ENCODE measurements around the gene SET. TPM values are rescaled to one million over a fixed set of nuclear protein-coding genes. Genes with fewer than 3 reads are reported as not detected.
"Not testable (repeated sequence)": the region's sequence is repeated elsewhere in the genome, so short reads cannot be mapped to it uniquely, and the experiment has no call there.

SET gene
- total RNA-seq = 336 TPM

GRCh38 chr9:128688501-128689292 lies at the start of gene SET:
TSS of gene SET (plus strand) at chr9:128689222. CDS start at chr9:128689583, 361 bp downstream.
- H3K27ac ChIP-seq (ENCODE audit: low read depth, low read length) = peak within 1 kb of the TSS; percentile 83
- peaks cover 9 to 22% (median 20%) of the 10 kb centered on the region in 3 donors for H3K36me3 ChIP-seq (ENCODE audit: control insufficient read depth in 3 of 3, insufficient read depth in 3 of 3, low read length in 3 of 3)
- H3K9ac ChIP-seq (ENCODE audit: low read depth in 1 of 3, low read length in 3 of 3) = peak within 1 kb of the TSS; percentile 82 to 91 (median 84)
- H3K9me3 ChIP-seq (ENCODE audit: control insufficient read depth in 3 of 3, low read length in 3 of 3) = no peaks in the 10 kb centered on the region
- H3K4me3 ChIP-seq (ENCODE audit: low read length in 3 of 3) = peak within 1 kb of the TSS; percentile 75 to 83 (median 78)
- peaks cover 16 to 25% (median 22%) of the 10 kb centered on the region in 3 donors for H3K4me1 ChIP-seq (ENCODE audit: control insufficient read depth in 3 of 3, insufficient read depth in 3 of 3, low read length in 3 of 3)
- H3K27me3 ChIP-seq (ENCODE audit: control insufficient read depth in 3 of 3, insufficient read depth in 3 of 3, low read length in 3 of 3) = peaks cover 0 to 12% (median 5%) of the 10 kb centered on the region in 3 donors

GRCh38 chr9:128640603-128641002 lies 48.4 kb upstream of the SET start:
- Histone ChIP-seq H3K36me3 (ENCODE audit: control insufficient read depth in 3 of 3, insufficient read depth in 3 of 3, low read length in 3 of 3) (peaks cover 0 to 4% (median 3%) of the 10 kb centered on the region in 3 donors), H3K4me1 (ENCODE audit: control insufficient read depth in 3 of 3, insufficient read depth in 3 of 3, low read length in 3 of 3) (peaks cover 4 to 7% (median 6%) of the 10 kb centered on the region in 3 donors), H3K4me3 (ENCODE audit: low read length in 3 of 3) (no peak overlapping the region), H3K9ac (ENCODE audit: low read depth in 1 of 3, low read length in 3 of 3) (no peak overlapping the region), H3K27ac (ENCODE audit: low read depth, low read length) (no peak overlapping the region), H3K27me3 (ENCODE audit: control insufficient read depth in 3 of 3, insufficient read depth in 3 of 3, low read length in 3 of 3) (no peaks in the 10 kb centered on the region), H3K9me3 (ENCODE audit: control insufficient read depth in 3 of 3, low read length in 3 of 3) (no peaks in the 10 kb centered on the region)

- Histone ChIP-seq H3K9me3 (ENCODE audit: control insufficient read depth in 3 of 3, low read length in 3 of 3) (no peaks in the 10 kb centered on the region), H3K36me3 (ENCODE audit: control insufficient read depth in 3 of 3, insufficient read depth in 3 of 3, low read length in 3 of 3) (peaks cover 0 to 4% (median 3%) of the 10 kb centered on the region in 3 donors), H3K4me3 (ENCODE audit: low read length in 3 of 3) (no peak overlapping the region), H3K27me3 (ENCODE audit: control insufficient read depth in 3 of 3, insufficient read depth in 3 of 3, low read length in 3 of 3) (no peaks in the 10 kb centered on the region), H3K9ac (ENCODE audit: low read depth in 1 of 3, low read length in 3 of 3) (no peak overlapping the region), H3K27ac (ENCODE audit: low read depth, low read length) (no peak overlapping the region), H3K4me1 (ENCODE audit: control insufficient read depth in 3 of 3, insufficient read depth in 3 of 3, low read length in 3 of 3) (no peaks in the 10 kb centered on the region)
Observed at GRCh38 chr9:128642675-128643245, 46.3 kb upstream of the SET start.

- H3K27me3 ChIP-seq (ENCODE audit: control insufficient read depth in 3 of 3, insufficient read depth in 3 of 3, low read length in 3 of 3) = no peaks in the 10 kb centered on the region
- H3K4me1 ChIP-seq (ENCODE audit: control insufficient read depth in 3 of 3, insufficient read depth in 3 of 3, low read length in 3 of 3) = no peaks in the 10 kb centered on the region
- no peak overlapping the region for H3K9ac ChIP-seq (ENCODE audit: low read depth in 1 of 3, low read length in 3 of 3)
- no peak overlapping the region for H3K4me3 ChIP-seq (ENCODE audit: low read length in 3 of 3)
- no peaks in the 10 kb centered on the region for H3K9me3 ChIP-seq (ENCODE audit: control insufficient read depth in 3 of 3, low read length in 3 of 3)
- peaks cover 0 to 4% (median 3%) of the 10 kb centered on the region in 3 donors for H3K36me3 ChIP-seq (ENCODE audit: control insufficient read depth in 3 of 3, insufficient read depth in 3 of 3, low read length in 3 of 3)
- no peak overlapping the region for H3K27ac ChIP-seq (ENCODE audit: low read depth, low read length)
Observed at GRCh38 chr9:128643519-128644300, 45.3 kb upstream of the SET start.

GRCh38 chr9:128648206-128648605 lies 40.8 kb upstream of the SET start:
- H3K9ac ChIP-seq (ENCODE audit: low read depth in 1 of 3, low read length in 3 of 3); H3K27ac ChIP-seq (ENCODE audit: low read depth, low read length); H3K4me3 ChIP-seq (ENCODE audit: low read length in 3 of 3); H3K27me3 ChIP-seq (ENCODE audit: control insufficient read depth in 3 of 3, insufficient read depth in 3 of 3, low read length in 3 of 3); H3K4me1 ChIP-seq (ENCODE audit: control insufficient read depth in 3 of 3, insufficient read depth in 3 of 3, low read length in 3 of 3); H3K36me3 ChIP-seq (ENCODE audit: control insufficient read depth in 3 of 3, insufficient read depth in 3 of 3, low read length in 3 of 3); H3K9me3 ChIP-seq (ENCODE audit: control insufficient read depth in 3 of 3, low read length in 3 of 3): not testable (repeated sequence)

- Histone ChIP-seq H3K4me3 (ENCODE audit: low read length in 3 of 3) (no peak overlapping the region), H3K27me3 (ENCODE audit: control insufficient read depth in 3 of 3, insufficient read depth in 3 of 3, low read length in 3 of 3) (no peaks in the 10 kb centered on the region), H3K9ac (ENCODE audit: low read depth in 1 of 3, low read length in 3 of 3) (no peak overlapping the region), H3K36me3 (ENCODE audit: control insufficient read depth in 3 of 3, insufficient read depth in 3 of 3, low read length in 3 of 3) (no peaks in the 10 kb centered on the region), H3K27ac (ENCODE audit: low read depth, low read length) (no peak overlapping the region), H3K4me1 (ENCODE audit: control insufficient read depth in 3 of 3, insufficient read depth in 3 of 3, low read length in 3 of 3) (peaks cover 0 to 4% (median 2%) of the 10 kb centered on the region in 3 donors), H3K9me3 (ENCODE audit: control insufficient read depth in 3 of 3, low read length in 3 of 3) (no peaks in the 10 kb centered on the region)
Observed at GRCh38 chr9:128651798-128652197, 37.2 kb upstream of the SET start.

- Histone ChIP-seq H3K9ac (ENCODE audit: low read depth in 1 of 3, low read length in 3 of 3) (no peak overlapping the region), H3K4me1 (ENCODE audit: control insufficient read depth in 3 of 3, insufficient read depth in 3 of 3, low read length in 3 of 3) (peaks cover 0 to 8% (median 2%) of the 10 kb centered on the region in 3 donors), H3K4me3 (ENCODE audit: low read length in 3 of 3) (no peak overlapping the region), H3K9me3 (ENCODE audit: control insufficient read depth in 3 of 3, low read length in 3 of 3) (no peaks in the 10 kb centered on the region), H3K36me3 (ENCODE audit: control insufficient read depth in 3 of 3, insufficient read depth in 3 of 3, low read length in 3 of 3) (no peaks in the 10 kb centered on the region), H3K27me3 (ENCODE audit: control insufficient read depth in 3 of 3, insufficient read depth in 3 of 3, low read length in 3 of 3) (no peaks in the 10 kb centered on the region), H3K27ac (ENCODE audit: low read depth, low read length) (no peak overlapping the region)
Observed at GRCh38 chr9:128653908-128654307, 35.1 kb upstream of the SET start.

- Histone ChIP-seq H3K4me1 (ENCODE audit: control insufficient read depth in 3 of 3, insufficient read depth in 3 of 3, low read length in 3 of 3) (peaks cover 0 to 8% (median 2%) of the 10 kb centered on the region in 3 donors), H3K9ac (ENCODE audit: low read depth in 1 of 3, low read length in 3 of 3) (no peak overlapping the region), H3K27ac (ENCODE audit: low read depth, low read length) (no peak overlapping the region), H3K4me3 (ENCODE audit: low read length in 3 of 3) (no peak overlapping the region), H3K27me3 (ENCODE audit: control insufficient read depth in 3 of 3, insufficient read depth in 3 of 3, low read length in 3 of 3) (no peaks in the 10 kb centered on the region), H3K9me3 (ENCODE audit: control insufficient read depth in 3 of 3, low read length in 3 of 3) (no peaks in the 10 kb centered on the region), H3K36me3 (ENCODE audit: control insufficient read depth in 3 of 3, insufficient read depth in 3 of 3, low read length in 3 of 3) (no peaks in the 10 kb centered on the region)
Observed at GRCh38 chr9:128654481-128654880, 34.5 kb upstream of the SET start.

GRCh38 chr9:128656416-128657343 lies 32.3 kb upstream of the SET start, which contains the start of gene DYNC2I2:
TSS of gene DYNC2I2 (minus strand) at chr9:128656847. CDS start at chr9:128656726, 121 bp downstream.
- H3K9ac ChIP-seq (ENCODE audit: low read depth in 1 of 3, low read length in 3 of 3) = peak within 1 kb of the TSS; percentile 83 to 100 (median 95)
- no peaks in the 10 kb centered on the region for H3K27me3 ChIP-seq (ENCODE audit: control insufficient read depth in 3 of 3, insufficient read depth in 3 of 3, low read length in 3 of 3)
- H3K4me3 ChIP-seq (ENCODE audit: low read length in 3 of 3) = peak within 1 kb of the TSS; percentile 86 to 94 (median 93)
- H3K36me3 ChIP-seq (ENCODE audit: control insufficient read depth in 3 of 3, insufficient read depth in 3 of 3, low read length in 3 of 3) = no peaks in the 10 kb centered on the region
- H3K9me3 ChIP-seq (ENCODE audit: control insufficient read depth in 3 of 3, low read length in 3 of 3) = no peaks in the 10 kb centered on the region
- H3K4me1 ChIP-seq (ENCODE audit: control insufficient read depth in 3 of 3, insufficient read depth in 3 of 3, low read length in 3 of 3) = peaks cover 0 to 8% (median 2%) of the 10 kb centered on the region in 3 donors
- H3K27ac ChIP-seq (ENCODE audit: low read depth, low read length) = peak within 1 kb of the TSS; percentile 96
